Keratinocyte (primary cell): ENCODE data around the gene ZACN. TPM values are rescaled to one million over a fixed set of nuclear protein-coding genes. Genes with fewer than 3 reads are reported as not detected.

ENCODE experiments used
- DNase-seq: peaks from one replicate; pipeline ENCODE4 v3.0.0-alpha.2; 2011; ENCODE audit warnings: low read depth, missing footprints, low spot score
- FAIRE-seq: peaks from 2 replicates; lab custom pipeline; 2011; peaks lifted over from hg19 to GRCh38; lab: Jason Lieb, UNC
- H2AFZ ChIP-seq: 2 replicates; pipeline ENCODE4 v1.6.0; 2012; ENCODE audit warnings: low read length, control low read depth, inconsistent platforms; ENCODE audit not compliant: control insufficient read depth
- H3K27ac ChIP-seq: 2 replicates; pipeline ENCODE4 v1.5.1; 2011; ENCODE audit warnings: low read length; ENCODE audit not compliant: control insufficient read depth, insufficient read depth
- H3K27me3 ChIP-seq: 3 replicates; pipeline ENCODE4 v1.6.0; 2011; ENCODE audit warnings: low read length; ENCODE audit not compliant: control insufficient read depth, insufficient read depth; ENCODE audit errors: extremely low read depth
- H3K36me3 ChIP-seq, 2 experiments: 2 replicates in 1 of 2; 3 replicates in 1 of 2; pipeline ENCODE4 v1.5.1; 2011; ENCODE audit warnings: low read length in 2 of 2, mild to moderate bottlenecking in 1 of 2; ENCODE audit not compliant: control insufficient read depth in 2 of 2, insufficient read depth in 2 of 2; ENCODE audit errors: extremely low read depth in 1 of 2
- H3K4me1 ChIP-seq: 3 replicates; pipeline ENCODE4 v1.5.1; 2011; ENCODE audit warnings: low read length; ENCODE audit not compliant: control insufficient read depth, insufficient read depth; ENCODE audit errors: extremely low read depth
- H3K4me2 ChIP-seq: 3 replicates; pipeline ENCODE4 v1.6.0; 2011; ENCODE audit warnings: low read depth, low read length; ENCODE audit not compliant: control insufficient read depth, insufficient read depth; ENCODE audit errors: extremely low read depth
- H3K4me3 ChIP-seq, 3 experiments: fragments of 200-600 bp in 1 of 3; sonication (generic) in 1 of 3; 2 replicates in 2 of 3; 3 replicates in 1 of 3; pipeline ENCODE4 v1.5.1; 2011 to 2016; ENCODE audit warnings: low read length in 3 of 3, mild to moderate bottlenecking in 3 of 3, control low read depth in 2 of 3, inconsistent platforms in 1 of 3, low read depth in 1 of 3, mixed read lengths in 1 of 3, mixed run types in 1 of 3, moderate library complexity in 1 of 3; ENCODE audit not compliant: control insufficient read depth in 2 of 3, insufficient read depth in 2 of 3; ENCODE audit errors: extremely low read depth in 1 of 3
- H3K79me2 ChIP-seq: 2 replicates; pipeline ENCODE4 v1.6.0; 2012; ENCODE audit warnings: low read length; ENCODE audit not compliant: control insufficient read depth, insufficient read depth
- H3K9ac ChIP-seq: 3 replicates; pipeline ENCODE4 v1.6.0; 2011; ENCODE audit warnings: low read length; ENCODE audit not compliant: control insufficient read depth, insufficient read depth; ENCODE audit errors: extremely low read depth
- H3K9me1 ChIP-seq: 3 replicates; pipeline ENCODE4 v1.6.0; 2011; ENCODE audit warnings: low read length; ENCODE audit not compliant: control insufficient read depth, insufficient read depth; ENCODE audit errors: extremely low read depth
- H3K9me3 ChIP-seq: 2 replicates; pipeline ENCODE4 v1.5.1; 2012; ENCODE audit warnings: low read depth, low read length; ENCODE audit not compliant: control insufficient read depth
- H4K20me1 ChIP-seq: 3 replicates; pipeline ENCODE4 v1.6.0; 2011; ENCODE audit warnings: low read length; ENCODE audit not compliant: control insufficient read depth, insufficient read depth; ENCODE audit errors: extremely low read depth
- EZH2 ChIP-seq: IDR thresholded peaks from one replicate; pipeline ENCODE4 v1.6.1; 2012; ENCODE audit warnings: inconsistent platforms, mild to moderate bottlenecking, low read length, moderate library complexity
- dilution Hi-C: fragments of 300-500 bp; cut with MboI; formaldehyde crosslinking; loops from one replicate; pipeline ENCODE4 v1.7.0; 2020; ENCODE audit warnings: low sequenced_read_pairs; ENCODE audit not compliant: extremely low pct_ligation_motif_present
- polyA plus RNA-seq, 5 experiments: library from polyadenylated mRNA; depleted of rRNA in 3 of 5; stranded (reverse) in 3 of 5; stranded (forward) in 1 of 5; unstranded in 1 of 5; fragments of >200 nt; gene quantifications; 1 replicate in 1 of 5; 2 replicates in 3 of 5; 3 replicates in 1 of 5; pipeline versions ENCODE4 v1.2.1 to v1.2.3, GENCODE V29; 2011 to 2012; ENCODE audit warnings: missing spikeins in 2 of 5, low read depth in 1 of 5, low replicate concordance in 1 of 5
- TF ChIP-seq, protein P1 (sequence below), 3 experiments: IDR thresholded peaks in 1 of 3; conservative IDR thresholded peaks in 1 of 3; optimal IDR thresholded peaks in 1 of 3; 2 replicates in 2 of 3; 3 replicates in 1 of 3; pipeline versions ENCODE3 to v1.5.1; 2011; ENCODE audit warnings: low read length in 3 of 3, mild to moderate bottlenecking in 3 of 3, moderate library complexity in 2 of 3, control low read depth in 1 of 3, inconsistent platforms in 1 of 3; ENCODE audit not compliant: insufficient read depth in 2 of 3; ENCODE audit errors: extremely low read depth in 1 of 3

Gene ZACN
- polyA plus RNA-seq, 1 donor (not counting 4 experiments of a cell fraction or from before 2014, with no cell fraction given), result not detected

DNA sequence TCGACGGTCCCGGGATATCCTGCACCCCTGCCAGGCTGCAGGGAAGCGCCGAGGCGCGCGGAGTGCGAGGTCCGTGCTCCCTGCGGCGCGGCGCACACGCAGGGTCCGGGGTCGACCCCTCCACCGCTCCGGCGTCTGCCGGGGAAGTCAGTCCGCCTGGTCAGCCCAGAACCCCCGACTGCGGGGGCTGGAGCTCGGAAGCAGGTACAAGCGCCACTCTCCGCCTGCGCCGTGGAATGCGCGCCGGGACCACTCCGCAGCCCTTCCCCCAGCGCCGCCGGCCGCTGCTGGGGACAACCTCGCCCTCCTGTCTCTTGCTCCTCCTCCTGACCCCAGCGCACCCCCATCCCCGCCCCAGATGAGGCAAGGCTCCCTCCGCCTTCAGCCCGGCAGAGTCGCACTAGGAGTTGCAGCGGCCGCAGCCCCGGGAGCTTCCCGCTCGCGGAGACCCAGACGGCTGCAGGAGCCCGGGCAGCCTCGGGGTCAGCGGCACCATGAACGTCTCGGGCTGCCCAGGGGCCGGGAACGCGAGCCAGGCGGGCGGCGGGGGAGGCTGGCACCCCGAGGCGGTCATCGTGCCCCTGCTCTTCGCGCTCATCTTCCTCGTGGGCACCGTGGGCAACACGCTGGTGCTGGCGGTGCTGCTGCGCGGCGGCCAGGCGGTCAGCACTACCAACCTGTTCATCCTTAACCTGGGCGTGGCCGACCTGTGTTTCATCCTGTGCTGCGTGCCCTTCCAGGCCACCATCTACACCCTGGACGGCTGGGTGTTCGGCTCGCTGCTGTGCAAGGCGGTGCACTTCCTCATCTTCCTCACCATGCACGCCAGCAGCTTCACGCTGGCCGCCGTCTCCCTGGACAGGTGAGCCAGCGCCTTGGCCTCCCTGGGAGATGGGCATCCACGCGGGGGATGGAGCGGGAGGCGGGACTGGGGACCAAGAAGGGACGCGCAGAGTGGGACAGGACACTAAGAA lies 4.3 kb upstream of the ZACN start, which contains the start of gene GALR2:
GALR2 (plus strand) TSS at position 392 of the 974 bp plus-strand sequence; CDS start at position 495, 103 bp downstream.
- H3K4me3 ChIP-seq, result no peak within 1 kb of the TSS
- no peak for DNase-seq
- H2AFZ ChIP-seq, result no peak within 1 kb of the TSS
- H3K4me1 ChIP-seq, result peaks cover 19% of the 10 kb centered on the region
- no peaks in the 10 kb centered on the region for H3K36me3 ChIP-seq
- no peaks in the 10 kb centered on the region for H3K9me1 ChIP-seq
- no peak for FAIRE-seq
- H3K4me2 ChIP-seq, result peak within 1 kb of the TSS; percentile 49
- H4K20me1 ChIP-seq, result no peaks in the 10 kb centered on the region
- TF ChIP-seq EZH2, result peak; percentile 87
- TF ChIP-seq, protein P1, sequence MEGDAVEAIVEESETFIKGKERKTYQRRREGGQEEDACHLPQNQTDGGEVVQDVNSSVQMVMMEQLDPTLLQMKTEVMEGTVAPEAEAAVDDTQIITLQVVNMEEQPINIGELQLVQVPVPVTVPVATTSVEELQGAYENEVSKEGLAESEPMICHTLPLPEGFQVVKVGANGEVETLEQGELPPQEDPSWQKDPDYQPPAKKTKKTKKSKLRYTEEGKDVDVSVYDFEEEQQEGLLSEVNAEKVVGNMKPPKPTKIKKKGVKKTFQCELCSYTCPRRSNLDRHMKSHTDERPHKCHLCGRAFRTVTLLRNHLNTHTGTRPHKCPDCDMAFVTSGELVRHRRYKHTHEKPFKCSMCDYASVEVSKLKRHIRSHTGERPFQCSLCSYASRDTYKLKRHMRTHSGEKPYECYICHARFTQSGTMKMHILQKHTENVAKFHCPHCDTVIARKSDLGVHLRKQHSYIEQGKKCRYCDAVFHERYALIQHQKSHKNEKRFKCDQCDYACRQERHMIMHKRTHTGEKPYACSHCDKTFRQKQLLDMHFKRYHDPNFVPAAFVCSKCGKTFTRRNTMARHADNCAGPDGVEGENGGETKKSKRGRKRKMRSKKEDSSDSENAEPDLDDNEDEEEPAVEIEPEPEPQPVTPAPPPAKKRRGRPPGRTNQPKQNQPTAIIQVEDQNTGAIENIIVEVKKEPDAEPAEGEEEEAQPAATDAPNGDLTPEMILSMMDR (optimal IDR thresholded peaks at IDR 0.05 in 1 of 3, IDR thresholded peaks at IDR 0.05 in 1 of 3, conservative IDR thresholded peaks at IDR 0.05 in 1 of 3; ENCODE audit: extremely low read depth in 1 of 3, insufficient read depth in 2 of 3, low read length in 3 of 3), result no peak
- peaks cover 64% of the 10 kb centered on the region for H3K27me3 ChIP-seq
- no peak within 1 kb of the TSS for H3K27ac ChIP-seq
- H3K79me2 ChIP-seq, result peaks cover 32% of the 10 kb centered on the region
- dilution Hi-C loops, result no loop called here
- H3K9ac ChIP-seq, result no peak within 1 kb of the TSS
- H3K9me3 ChIP-seq, result no peaks in the 10 kb centered on the region

DNA sequence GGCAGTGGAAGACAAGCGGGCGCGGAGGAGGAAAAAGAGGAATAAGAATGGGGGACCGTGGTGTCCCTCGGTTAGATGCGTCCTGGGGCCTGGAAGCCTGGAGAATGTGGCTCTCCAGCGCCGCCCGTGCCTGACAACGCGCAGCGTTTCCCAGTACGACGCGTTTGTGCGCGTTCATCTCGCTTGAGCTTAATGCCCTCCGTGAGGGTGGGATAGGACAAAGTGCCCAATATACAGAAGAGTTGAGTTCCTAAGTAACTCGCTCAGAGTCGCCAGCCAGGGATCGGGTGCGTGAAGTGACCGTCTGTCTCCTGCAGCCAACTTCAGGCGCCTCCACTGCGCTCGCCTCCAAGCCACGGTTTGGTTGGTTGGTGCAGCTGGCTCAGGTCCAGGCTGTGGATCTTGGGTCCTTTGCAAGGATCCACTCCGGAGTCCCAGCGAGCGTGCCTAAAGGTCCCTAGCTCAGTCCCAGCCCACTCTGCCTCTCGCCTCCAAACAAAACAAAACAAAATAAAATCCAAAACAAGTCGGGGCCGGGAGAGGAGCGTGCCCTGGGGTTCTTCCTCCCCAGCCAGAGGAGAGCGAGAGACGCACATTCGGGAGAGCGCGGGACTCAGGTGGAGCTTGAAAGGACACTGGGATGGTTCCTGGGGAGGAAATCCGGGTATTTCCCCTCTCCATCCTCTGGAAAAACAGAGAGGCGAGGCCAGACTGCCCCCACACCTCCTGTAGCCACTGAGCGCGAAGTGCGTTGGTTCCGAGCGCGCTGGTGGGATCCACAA lies 3.4 kb upstream of the ZACN start:
- H3K79me2 ChIP-seq, result peaks cover 23% of the 10 kb centered on the region
- H3K4me2 ChIP-seq, result peak overlapping the region; percentile 49
- no peaks in the 10 kb centered on the region for H3K36me3 ChIP-seq
- H3K9me3 ChIP-seq, result no peaks in the 10 kb centered on the region
- peaks cover 72% of the 10 kb centered on the region for H3K27me3 ChIP-seq
- H3K4me1 ChIP-seq, result peaks cover 15% of the 10 kb centered on the region
- dilution Hi-C loops, result no loop called here
- H3K27ac ChIP-seq, result no peak overlapping the region
- H3K9ac ChIP-seq, result no peak overlapping the region
- no peak overlapping the region for H3K4me3 ChIP-seq
- peak; percentile 10 for TF ChIP-seq EZH2
- TF ChIP-seq, protein P1 (optimal IDR thresholded peaks at IDR 0.05 in 1 of 3, IDR thresholded peaks at IDR 0.05 in 1 of 3, conservative IDR thresholded peaks at IDR 0.05 in 1 of 3; ENCODE audit: extremely low read depth in 1 of 3, insufficient read depth in 2 of 3, low read length in 3 of 3), result peak; percentile 11 to 71 (median 24)
- no peak overlapping the region for H2AFZ ChIP-seq
- no peaks in the 10 kb centered on the region for H3K9me1 ChIP-seq
- DNase-seq (no peak), FAIRE-seq (no peak)
- H4K20me1 ChIP-seq, result no peaks in the 10 kb centered on the region
